NCI-H2196 (cell line): Measurements from ENCODE around the gene TENM3.
A peak's percentile ranks its signal among the peaks of the same experiment; 100 is the strongest.

ENCODE experiments used
- DNase-seq: peaks from one replicate; lab custom pipeline; 2025; ENCODE audit not compliant: unreplicated experiment; lab: John Stamatoyannopoulos, UW

TENM3 gene

DNA sequence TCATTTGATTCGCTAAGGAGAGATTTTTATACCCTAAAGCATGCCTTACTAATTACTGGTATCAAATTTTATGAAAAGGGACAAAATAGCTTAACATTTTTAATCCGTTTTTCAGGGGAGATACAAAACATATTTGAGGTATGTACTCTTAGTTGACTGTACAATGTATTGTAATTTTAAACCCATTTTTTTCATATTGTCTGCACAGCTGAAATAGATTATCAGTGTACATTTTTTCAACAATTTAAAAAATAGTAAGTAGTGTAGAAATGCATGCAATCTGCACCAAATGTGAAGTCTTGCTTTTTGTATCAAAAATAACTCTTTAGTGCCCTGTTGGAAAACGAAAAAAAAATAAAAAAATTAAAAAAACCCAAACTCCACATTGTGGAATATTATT lies 82.2 kb downstream of the TENM3 start:
- no peak for DNase-seq

DNA sequence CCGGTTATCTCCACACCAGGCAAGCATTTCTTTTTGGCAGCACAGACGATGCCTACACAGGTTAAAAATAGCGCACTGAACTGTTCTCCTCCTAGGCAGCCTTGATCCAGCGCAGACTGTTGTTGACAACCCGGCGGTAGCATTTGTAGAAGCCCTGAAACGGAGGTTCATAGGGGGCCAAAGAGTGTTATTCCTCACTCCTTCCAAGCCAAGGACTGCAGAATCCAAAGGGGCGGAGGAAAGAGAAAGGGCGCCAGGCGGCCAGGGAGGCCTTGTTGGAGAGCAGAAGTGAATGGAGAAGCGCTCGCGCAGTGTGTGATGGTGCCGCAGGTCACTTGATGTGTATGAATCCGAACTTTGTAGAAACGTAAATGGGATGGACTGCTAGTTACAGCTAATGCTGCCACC lies 82.7 kb downstream of the TENM3 start:
- DNase-seq, result no peak

DNA sequence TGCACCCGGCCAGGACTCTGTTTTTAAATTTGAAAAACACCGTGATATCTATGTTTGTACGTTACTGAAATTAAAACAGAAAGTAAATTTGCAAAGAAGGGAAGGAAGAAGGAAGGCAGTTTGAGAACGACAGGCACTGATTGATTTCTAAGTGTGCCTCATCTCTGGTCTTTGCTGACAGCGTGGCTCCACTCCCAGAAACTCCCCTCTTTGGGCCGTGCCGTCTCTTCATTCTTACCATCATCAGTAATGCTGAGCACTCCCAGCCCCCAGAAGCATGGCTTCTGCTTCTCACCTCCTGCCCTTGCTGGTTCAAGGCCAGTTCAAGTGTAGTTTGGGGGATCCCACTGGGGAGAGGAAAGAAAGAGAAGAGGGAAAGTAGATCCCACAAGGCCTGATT lies 85.3 kb downstream of the TENM3 start:
- no peak for DNase-seq

DNA sequence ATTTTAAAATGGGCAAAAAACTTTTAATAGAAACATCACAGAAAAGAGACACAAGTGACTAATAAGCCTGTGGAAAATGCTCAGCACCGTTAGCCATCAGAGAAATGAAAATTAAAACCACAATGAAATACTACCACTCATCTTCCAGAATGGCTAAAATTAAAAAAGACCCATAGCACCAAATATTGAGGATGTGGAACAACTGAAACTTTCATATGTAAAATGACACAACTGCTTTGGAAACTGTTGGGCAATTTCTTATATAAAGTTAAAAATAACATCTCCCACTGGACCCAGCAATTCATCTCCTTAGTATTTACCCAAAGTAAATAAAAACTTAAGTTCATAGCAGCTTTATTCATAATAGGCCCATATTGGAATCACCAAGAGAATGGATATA lies 94.2 kb downstream of the TENM3 start:
- DNase-seq, result no peak

DNA sequence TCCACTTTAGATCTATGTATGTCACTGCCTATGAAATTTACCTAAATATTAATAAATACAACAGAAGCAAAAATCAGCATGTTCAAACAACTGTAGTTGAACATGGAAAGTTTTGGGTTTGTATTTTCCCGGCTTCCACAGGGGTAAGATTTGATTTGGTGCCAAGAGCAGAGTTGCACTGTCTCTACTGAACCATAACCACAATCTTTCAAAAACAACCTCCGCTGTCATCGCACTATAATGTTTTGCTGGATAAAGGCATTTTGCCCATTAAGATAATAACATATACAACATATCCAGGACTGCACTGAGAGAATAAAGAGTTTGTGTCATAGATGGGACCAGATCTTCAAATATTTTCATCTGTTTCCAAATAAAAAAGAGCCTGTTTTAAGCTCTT lies 94.9 kb downstream of the TENM3 start:
- no peak for DNase-seq

DNA sequence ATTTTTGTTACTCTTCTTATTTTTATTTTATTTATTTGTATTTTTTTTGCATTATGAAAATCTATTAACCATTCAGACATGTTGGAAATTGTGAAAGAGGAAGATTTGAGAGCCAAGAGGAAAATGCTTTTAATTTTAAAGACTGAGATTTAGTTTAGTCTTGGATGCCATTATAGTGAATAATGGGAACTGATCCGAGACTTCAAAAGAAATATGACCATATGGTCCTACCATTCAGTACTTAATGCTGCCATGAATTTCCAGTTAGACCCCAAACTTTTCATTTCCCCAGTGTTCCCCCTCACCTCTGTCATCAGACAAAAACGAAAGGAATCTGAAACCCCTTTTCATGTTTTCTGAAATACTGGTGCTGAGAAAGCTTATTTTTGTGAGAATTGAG lies 95.5 kb downstream of the TENM3 start:
- no peak for DNase-seq

DNA sequence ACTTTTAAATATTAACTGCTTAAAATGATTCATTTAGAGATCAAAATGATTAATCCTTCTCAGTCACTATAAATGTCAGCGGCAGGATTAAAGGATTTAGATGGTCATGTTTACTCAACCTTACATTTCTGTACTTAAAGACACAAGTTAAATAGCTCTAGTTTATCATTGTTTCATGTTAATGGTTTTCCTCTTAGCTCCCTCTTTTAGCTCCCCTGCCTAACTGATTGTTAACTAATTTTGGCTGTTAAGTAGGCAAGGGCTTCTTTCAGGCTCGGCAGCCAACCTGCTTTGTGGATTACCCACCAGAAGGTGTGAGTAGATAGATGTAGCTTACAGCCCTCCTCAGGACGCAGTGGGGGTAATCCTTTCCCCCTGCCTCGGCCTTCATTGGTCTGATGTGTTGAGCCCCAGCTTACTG lies 96.0 kb downstream of the TENM3 start:
- DNase-seq, result no peak

DNA sequence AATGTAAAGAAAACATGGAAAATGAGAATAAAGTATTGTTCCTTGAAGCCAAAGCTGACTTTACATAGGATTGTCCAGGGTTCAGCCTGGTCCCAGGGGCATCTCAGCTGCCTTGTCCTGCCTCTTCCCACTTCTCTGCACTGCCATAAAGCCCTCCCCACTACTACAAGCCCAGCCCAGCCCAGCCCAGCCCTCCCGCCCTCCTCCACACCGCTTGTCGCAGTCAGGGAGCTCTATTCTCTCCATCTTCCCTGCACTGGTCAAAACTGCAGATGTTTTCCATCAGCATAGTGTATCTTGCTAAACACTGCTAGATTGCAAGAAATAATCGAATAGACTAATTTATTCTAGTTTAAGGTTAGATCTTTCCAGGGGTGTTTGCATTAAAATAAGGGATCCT lies 100.3 kb downstream of the TENM3 start:
- no peak for DNase-seq

DNA sequence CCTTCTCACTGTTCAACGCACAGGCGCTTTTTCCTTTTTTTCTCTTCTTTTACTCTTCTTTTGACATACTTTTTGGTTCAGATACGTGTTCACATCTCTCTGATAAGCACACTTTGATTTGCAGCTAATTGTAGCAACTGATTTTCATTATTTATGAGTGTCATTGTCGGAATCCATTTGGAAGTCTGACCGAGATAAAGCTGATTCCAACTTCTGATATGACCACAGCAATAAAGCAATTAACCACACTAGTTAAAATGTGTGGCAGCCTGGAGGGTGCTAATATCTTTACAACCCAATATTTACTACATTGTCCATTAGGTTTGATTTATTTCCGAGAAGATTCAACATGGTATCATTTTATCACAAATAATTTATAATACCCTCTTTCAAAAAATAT lies 101.8 kb downstream of the TENM3 start:
- no peak for DNase-seq

DNA sequence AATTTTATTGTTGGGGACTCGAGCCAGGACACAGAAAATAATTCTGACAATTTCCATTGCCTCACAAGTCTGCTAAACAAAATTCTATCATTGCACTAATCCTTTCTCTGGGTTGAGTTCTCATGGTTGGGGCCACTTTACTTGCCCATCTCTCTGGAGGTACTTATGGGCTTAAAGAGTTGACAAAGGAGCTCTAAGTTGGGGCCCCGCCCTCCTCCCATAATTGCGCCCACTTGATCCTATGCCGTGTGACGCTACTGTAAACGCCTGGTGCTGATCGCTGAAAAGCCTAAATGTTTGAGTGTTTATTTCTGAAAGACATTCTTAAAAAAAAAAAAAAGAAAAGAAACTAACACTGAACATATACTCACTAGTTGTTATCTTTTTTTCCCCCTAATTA lies 103.0 kb downstream of the TENM3 start:
- DNase-seq, result no peak

DNA sequence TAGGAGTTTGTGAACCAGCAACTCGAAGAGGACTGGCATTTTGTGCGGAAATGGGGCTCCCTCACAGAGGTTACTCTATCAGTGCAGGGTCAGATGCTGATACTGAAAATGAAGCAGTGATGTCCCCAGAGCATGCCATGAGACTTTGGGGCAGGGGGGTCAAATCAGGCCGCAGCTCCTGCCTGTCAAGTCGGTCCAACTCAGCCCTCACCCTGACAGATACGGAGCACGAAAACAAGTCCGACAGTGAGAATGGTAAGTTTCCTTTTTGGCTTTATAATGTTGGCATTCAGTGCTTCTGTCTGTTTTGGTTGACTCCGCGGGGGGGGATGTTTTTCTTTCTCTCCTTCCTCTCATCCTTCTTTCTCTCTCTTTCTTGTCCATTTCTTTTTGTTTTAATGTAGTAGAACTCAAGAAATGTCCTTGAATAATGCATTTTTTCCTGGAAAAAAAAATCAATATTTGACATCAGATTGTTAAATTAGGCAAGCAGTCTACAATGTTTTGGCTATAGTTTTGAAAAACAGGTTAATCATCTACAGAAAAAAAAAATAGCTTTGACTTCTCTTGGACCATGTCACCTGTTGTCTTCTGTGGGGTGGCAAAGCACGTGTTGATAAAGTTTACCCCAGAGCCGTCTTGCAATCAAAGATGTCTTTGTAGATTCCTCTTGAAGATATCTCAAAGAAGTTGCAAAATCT lies 103.6 kb downstream of the TENM3 start:
- no peak for DNase-seq

DNA sequence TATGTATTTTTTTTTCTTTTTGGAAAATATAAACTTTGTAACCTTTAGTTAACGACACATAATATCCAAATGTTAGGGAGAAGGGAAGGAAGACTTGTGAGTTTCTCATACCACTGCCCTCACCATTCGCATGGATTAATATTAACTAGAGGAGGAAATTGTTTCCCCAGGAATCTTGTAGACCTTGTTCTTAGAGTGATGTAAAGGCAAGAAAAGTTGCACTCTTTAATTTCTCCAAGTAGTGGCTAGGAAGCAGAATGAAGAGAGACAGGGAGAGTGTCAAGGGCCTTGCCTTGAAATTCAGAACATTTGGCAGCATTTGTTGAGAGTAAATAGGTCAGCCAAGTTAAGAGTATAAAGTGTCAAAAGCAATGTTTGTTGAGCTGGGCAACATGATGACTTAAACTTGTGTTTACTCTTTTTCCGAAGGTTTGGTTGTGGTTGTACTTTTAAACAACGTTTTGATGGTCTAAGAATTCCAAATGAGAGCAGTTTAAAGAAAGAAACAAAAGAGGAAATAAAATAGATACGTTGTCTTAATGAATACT lies 105.7 kb downstream of the TENM3 start:
- DNase-seq, result peak; percentile 0

DNA sequence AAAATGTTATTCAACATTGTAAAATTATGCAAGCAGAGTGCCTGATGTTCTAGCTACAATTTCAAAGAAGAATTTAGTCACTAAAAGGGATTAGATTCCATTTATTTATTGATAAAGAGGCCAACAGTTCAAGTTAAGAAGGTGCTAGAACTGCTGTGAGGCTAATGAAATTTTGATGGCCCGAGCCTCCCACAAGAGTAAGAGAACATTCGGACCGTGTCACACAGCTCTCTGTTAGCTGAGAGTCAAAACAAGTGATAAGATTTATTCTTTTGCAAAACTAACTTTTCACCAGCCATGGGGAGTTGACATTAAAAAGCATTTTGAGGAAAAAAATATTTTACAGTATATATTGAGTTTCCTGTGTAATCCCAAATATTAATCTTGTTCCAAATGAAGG lies 106.8 kb downstream of the TENM3 start:
- DNase-seq, result no peak

DNA sequence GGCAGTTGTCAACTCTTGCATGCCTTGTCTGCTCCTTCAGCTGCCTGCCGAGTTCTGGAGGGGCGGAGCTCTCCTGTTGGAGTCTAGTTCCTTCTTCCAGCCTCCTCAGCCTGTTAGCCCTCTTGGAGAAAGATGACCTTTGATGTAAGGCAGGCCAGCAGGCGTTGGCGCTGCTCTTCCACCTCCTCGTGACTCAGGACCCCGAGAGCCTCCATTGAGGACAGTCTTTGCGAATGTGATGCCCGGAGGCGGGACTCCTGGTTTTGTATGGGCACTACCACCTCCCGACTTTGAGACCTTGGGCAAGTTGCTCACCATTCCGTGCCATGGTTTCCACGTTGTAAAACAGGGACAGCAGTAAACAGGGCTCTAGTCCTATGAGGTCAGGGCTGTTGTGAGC lies 108.3 kb downstream of the TENM3 start:
- no peak for DNase-seq

DNA sequence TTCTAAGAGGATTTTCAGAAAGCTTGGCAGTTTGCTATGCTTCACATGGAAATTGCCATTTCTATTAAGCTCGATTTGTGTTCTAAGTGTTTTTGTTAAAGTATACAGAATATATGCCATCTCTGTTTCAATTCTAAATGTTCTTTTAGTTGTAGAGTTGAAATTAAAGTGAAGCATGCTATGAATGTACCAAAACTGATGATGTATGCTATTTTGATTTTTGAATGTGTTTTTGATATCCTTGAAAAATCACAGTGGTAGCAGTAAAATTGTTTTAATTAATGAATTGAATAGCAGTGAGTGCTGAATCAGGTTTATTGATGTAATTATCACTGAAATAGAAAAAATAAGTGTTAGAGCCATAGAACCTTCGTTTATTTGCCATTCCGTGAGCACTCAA lies 110.9 kb downstream of the TENM3 start:
- DNase-seq, result no peak

DNA sequence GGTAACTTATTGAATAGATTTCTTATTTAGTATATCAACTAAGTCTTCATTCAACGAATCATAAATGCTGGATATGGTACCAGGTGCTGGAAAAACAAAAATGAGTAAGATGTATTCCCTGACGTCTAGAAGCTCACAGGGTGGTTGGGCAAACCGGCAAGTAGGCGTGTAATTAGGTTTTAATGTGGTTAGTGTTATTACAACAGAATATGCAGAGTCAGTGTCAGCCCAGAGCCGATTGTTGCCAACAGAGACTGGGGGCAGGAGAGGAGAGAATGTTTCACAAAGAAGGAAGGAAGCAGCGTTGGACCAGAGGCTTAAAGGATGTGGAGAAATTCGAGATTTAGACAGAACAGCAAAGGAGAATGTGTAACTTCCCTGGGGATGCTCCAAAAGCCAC lies 111.7 kb downstream of the TENM3 start:
- no peak for DNase-seq

DNA sequence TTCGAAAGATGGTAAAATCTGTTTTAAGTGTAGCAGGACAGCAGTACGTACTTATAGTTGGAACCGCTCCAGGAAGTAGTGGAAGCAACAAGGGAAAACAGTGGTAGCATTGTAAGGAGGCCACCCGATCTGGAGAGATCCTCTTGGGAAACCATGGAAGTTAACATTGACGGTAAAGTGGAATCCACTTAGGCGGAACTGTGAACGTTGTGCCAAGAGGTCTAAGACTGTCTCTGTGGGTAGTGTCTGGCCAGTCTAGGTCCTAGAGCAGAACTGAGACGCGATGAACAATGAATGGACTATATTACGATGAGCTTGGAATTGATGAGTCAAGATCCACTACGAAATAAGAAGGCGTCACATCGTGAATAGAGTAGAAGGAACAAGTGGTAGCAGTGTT lies 124.0 kb downstream of the TENM3 start:
- no peak for DNase-seq

DNA sequence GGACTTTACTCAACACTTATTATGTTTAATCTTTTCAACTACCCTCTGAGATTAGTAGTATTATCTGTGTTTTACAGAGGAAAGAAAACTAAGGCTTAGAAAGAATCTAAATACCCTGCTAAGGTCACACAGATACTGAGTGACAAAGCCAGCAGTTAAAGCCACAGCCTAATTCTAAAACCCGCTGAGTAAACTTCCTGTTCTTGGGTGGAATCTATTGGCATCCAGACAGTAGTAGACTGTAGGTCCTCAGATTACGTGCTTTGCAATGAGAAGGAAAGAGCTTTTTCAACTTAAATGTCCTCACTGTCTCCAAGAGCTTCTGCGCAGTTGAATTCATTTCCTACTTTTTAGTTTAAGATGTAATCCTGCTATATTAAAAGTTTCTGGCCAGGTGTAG lies 126.0 kb downstream of the TENM3 start:
- DNase-seq, result no peak

DNA sequence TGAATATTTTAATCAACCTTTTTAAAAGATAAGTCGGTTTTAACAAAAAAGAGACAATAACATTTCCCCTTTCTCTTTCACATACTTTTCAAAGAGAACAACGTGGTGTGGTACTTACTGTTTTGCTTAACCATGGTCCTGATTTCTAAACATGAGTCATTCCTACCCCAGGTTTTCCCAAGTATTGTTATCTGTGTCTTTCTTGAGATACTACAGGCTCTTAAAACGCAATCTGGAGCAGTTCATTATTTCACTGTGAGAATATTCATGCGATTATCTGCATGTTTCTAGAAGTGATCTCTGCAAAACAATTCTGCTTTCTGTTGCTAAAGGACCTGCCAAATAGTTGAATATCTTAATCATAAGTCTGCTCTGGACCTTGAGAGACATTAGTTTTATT lies 127.3 kb downstream of the TENM3 start:
- no peak for DNase-seq

DNA sequence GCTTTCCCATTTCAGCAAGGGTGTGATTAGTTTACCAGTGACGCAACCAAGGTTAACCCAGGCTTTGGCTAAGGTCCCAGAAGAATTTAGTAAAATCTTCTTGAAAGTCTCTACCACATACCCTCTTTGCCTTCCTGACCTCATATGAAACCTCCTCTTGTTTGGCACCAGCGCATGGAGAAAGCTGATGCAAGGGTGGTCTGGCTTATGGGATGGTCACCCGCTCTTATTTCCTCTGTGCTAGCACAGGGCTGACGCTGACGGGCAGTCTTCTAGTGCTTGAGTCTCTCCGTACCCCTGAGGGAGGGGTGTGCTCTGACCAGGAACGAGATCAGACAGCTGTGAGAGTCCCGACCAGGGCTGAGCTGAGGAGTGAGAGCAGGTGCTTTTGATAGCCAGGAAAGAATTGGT lies 137.6 kb downstream of the TENM3 start:
- DNase-seq, result no peak

DNA sequence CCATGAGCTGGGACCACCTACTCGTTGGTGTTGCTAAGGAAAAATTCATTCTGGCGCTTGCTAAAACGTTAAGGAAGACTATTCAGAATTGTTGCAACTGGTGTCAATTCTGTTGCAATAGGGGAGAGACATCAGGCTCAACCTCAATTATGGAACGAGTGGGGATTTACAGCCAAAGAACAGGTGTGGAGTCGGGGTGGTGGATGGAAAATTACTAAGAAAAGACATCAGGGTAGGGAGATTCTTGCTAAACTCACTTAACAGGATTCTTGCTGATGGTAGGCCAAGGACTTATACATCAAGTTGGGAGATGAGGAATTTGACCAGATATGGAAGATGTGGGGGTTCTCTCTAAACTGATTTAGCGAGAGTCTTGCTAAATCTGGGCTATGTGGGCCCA lies 139.7 kb downstream of the TENM3 start:
- DNase-seq, result no peak

DNA sequence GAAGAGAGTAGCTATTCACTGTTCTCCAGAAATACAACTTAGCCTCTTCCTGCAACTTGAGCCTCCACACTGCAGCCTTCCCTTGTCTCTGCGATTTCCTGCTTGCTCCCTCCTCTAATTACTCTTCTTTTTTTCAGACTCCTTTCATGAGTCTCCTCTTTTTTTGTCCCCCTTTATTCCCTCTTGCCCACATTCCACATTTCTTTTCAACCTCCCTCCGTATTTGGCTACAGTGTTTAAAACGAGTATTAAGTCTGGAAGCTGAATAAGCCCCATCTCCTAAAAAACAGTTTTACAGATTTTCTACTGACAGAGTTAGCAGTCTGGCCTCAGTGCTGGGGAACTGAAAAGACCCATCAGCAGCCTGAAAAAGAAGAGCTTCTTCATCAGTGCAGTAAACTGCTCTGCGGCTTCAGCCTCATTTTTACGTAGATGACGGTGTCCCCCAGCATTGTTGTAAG lies 141.5 kb downstream of the TENM3 start:
- no peak for DNase-seq

DNA sequence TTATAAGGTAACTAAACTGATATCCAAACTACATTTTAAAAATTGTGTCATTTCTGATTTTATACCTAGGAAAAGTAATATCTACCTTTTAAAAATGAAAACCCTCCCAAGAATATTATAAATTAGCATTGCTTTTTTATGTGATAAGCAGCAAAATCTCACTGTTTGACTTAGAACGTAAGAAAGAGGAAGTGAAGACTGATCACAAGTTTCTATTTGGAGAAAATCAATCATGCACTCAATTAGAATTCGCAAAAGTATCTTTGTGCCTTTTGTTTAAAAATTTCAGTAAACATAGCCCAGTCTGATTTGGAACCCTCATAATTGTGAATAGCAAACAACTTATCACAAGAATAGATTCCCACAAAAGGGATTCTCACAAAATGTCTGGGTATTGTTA lies 142.7 kb downstream of the TENM3 start:
- DNase-seq, result no peak
